ENCODE measurements around the gene WDPCP.
A peak's percentile ranks its signal among the peaks of the same experiment; 100 is the strongest.

Gene WDPCP

GRCh38 chr2:63589148-63589958 is 1.1 kb upstream of the WDPCP start:
- no peak for DNase-seq (ENCODE audit: extremely low read depth, low read depth)
- TF ChIP-seq CTCF (IDR thresholded peaks at IDR 0.05; ENCODE audit: low read depth, low read length) = no peak

DNA sequence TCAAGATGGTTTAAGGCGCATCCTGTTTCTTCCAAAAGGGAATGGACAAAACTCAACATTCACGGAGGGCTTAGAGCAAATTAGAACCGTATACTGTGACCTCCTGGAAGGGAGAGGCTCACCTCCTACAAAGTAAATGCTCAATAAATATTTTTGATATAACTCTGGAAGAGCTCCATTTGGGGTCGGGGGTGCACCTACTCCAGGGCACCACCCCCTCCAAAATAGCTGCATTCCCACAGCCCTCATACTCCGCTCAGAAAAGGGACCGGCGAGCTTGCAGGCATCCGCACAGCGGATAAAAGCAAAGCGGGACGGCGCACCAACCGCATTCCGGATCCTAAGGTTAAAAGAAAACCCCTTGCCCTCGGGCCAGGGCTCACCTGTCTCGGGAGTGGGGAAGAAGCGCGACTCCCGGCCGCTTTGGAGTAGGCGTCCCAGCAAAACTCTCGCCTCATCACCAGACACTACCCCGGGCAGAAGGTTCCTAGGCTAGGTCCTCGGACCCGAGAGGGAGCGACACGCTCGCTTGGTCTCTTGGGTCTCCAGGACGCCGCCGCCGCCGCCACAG is 378 bp downstream of the WDPCP start:
- TF ChIP-seq CTCF (IDR thresholded peaks at IDR 0.05; ENCODE audit: low read depth, low read length) = no peak
- DNase-seq (ENCODE audit: extremely low read depth, low read depth) = no peak

GRCh38 chr2:63582873-63583272 is 5.4 kb downstream of the WDPCP start:
- TF ChIP-seq CTCF (IDR thresholded peaks at IDR 0.05; ENCODE audit: low read depth, low read length) = no peak
- no peak for DNase-seq (ENCODE audit: extremely low read depth, low read depth)

- peak; percentile 36 for DNase-seq (ENCODE audit: extremely low read depth, low read depth)
- no peak for TF ChIP-seq CTCF (IDR thresholded peaks at IDR 0.05; ENCODE audit: low read depth, low read length)
Observed at GRCh38 chr2:63581298-63581961, 6.8 kb downstream of the WDPCP start.

- TF ChIP-seq CTCF (IDR thresholded peaks at IDR 0.05; ENCODE audit: low read depth, low read length) = no peak
- no peak for DNase-seq (ENCODE audit: extremely low read depth, low read depth)
Observed at GRCh38 chr2:63580651-63581297, 7.5 kb downstream of the WDPCP start.

DNA sequence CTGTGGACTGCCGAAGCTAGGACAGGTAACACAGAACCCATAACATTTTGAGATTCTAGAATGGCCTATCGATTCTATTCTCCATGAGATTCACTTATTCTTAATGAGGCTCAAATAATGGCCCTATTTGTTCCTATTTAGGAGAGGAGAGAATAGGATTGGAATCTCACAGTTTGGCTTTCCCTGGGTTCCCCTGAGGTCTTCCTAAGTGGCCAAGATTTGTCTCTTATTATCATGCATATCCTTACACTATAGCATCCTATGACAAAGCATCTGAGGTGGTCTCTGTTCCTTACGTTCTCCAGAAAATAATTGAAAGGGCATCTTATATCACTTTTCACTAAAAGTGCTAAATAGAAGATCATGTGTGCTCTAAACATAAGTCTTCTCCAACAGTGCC is 9.5 kb downstream of the WDPCP start:
- TF ChIP-seq CTCF (IDR thresholded peaks at IDR 0.05; ENCODE audit: low read depth, low read length) = no peak
- DNase-seq (ENCODE audit: extremely low read depth, low read depth) = no peak

Measured in AG09319 (cell line).